Ovary (tissue), 9 donors: ENCODE data around the gene PRR19. TPM values are rescaled to one million over a fixed set of nuclear protein-coding genes. Genes with fewer than 3 reads are reported as not detected.

Experiments
- DNase-seq, 5 donors: peaks; one replicate each; pipeline ENCODE4 v3.0.0-alpha.2; 2019 to 2020
- H3K27ac ChIP-seq, 2 donors: fragments of 200-600 bp; one replicate each; pipeline versions ENCODE4 v1.5.1 to v1.8.0; 2019 to 2022
- H3K27me3 ChIP-seq: fragments of 200-600 bp; one replicate; pipeline ENCODE4 v1.8.0; 2022
- H3K36me3 ChIP-seq: fragments of 200-600 bp; sonication (generic); one replicate; pipeline ENCODE4 v1.5.1; 2019
- H3K4me1 ChIP-seq: one replicate; pipeline ENCODE4 v1.8.1; 2013; ENCODE audit warnings: mild to moderate bottlenecking, moderate library complexity; ENCODE audit not compliant: insufficient read depth
- H3K4me3 ChIP-seq: fragments of 200-600 bp; sonication (generic); one replicate; pipeline ENCODE4 v1.5.1; 2017
- H3K9me3 ChIP-seq, 2 donors: fragments of 200-600 bp in 1 of 2; sonication (generic) in 1 of 2; one replicate each; pipeline versions ENCODE4 v1.5.1 to v1.8.1; 2013 to 2019; ENCODE audit warnings: mild to moderate bottlenecking in 1 of 2, moderate library complexity in 1 of 2
- EP300 ChIP-seq: sonication (generic); formaldehyde crosslinking; IDR thresholded peaks from one replicate; pipeline ENCODE4 v1.6.1; 2017; ENCODE audit warnings: antibody characterized with exemption
- POLR2A ChIP-seq: fragments of 450-650 bp; IDR thresholded peaks from one replicate; pipeline ENCODE4 v1.6.1; 2017; ENCODE audit warnings: antibody characterized with exemption, mild to moderate bottlenecking, moderate library complexity
- WGBS, 3 donors: extraction: QIAGEN DNeasy Blood & Tissue Kit in 1 of 3; methylation state at CpG; one replicate each; pipeline versions ENCODE4 v1.1.5 to v1.1.7; 2013 to 2017; 5-methylcytosine and 5-hydroxymethylcytosine counted together
- intact Hi-C, 4 donors: fragments of 100-400 bp; cut with DNase I; formaldehyde crosslinking; loops; one replicate each; pipeline versions ENCODE4 v1.11.0 to v1.15.1; 2022 to 2023
- polyA plus RNA-seq, 2 donors: library from polyadenylated mRNA; stranded (reverse); fragments of 200-250 nt in 1 of 2; fragments of 350-450 nt in 1 of 2; fragmentation: Illumina TruSeq in 1 of 2; extraction: RNeasy Lipid Tissue Mini Kit (QIAGEN cat#74804) in 1 of 2; gene quantifications; one replicate each; pipeline ENCODE4 v1.2.3, GENCODE V29; 2013 to 2014
- total RNA-seq, 7 donors: library from RNA; depleted of rRNA in 2 of 7; stranded (reverse); fragments of >200 nt in 2 of 7; fragmentation: NEBNext Ultra II Directional in 3 of 7; extraction: Animal tissue kit (Norgen Biotek cat#: 25700) in 3 of 7; gene quantifications; one replicate each; pipeline versions ENCODE4 v1.1.0 to v1.2.4, GENCODE V29; 2016 to 2023
- TF ChIP-seq, protein P1 (sequence below), 3 donors: fragments of 450-650 bp in 2 of 3; fragments of 200-600 bp in 1 of 3; IDR thresholded peaks; one replicate each; pipeline versions ENCODE4 v1.5.1 to v1.8.0; 2016 to 2022; ENCODE audit warnings: antibody characterized with exemption in 3 of 3, mild to moderate bottlenecking in 1 of 3
- donor health status: DM: no; HTN: no; CAD: no; lungs with moderate emphysema.
- donor health status: DM: no; HTN: no; CAD: no.
- donor health status: Bipolar disorder and iron deficiency.
- donor health status: DM: yes; HTN: yes; CAD: no.
- donor health status: DM: no; HTN: no; CAD: no.
- donor health status: DM: yes; HTN: yes; CAD: no.

PRR19 gene
- total and polyA plus RNA-seq, 9 donors = 0.58 to 2.9 (median 0.77) TPM; not detected in 2

DNA sequence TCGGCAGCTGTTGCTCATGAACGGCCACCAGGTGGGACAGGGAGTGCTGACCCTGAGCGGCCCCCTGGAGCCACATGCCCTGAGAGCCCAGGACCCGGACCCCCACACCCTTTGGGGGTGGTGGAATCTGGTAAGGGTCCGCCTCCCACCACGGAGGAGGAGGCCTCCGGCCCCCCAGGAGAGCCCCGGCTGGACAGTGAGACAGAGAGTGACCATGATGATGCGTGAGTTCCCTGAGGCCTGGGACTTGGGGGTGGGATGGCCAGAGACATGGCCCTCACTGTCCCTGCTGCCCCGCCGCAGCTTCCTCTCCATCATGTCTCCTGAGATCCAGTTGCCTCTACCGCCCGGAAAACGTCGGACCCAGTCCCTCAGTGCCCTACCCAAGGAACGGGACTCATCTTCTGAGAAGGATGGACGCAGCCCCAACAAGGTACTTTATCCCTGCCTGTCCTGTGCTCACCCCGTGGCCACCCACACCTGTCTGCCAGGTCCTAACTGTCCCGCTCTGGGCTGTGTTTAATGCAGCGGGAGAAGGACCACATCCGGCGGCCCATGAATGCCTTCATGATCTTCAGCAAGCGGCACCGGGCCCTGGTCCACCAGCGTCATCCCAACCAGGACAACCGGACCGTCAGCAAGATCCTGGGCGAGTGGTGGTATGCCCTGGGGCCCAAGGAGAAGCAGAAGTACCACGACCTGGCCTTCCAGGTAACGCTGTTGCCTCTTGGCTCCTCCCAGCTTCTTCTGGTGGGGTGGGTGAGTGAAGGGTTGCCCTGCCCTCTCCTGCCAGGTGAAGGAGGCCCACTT lies 14.7 kb upstream of the PRR19 start:
- peak overlapping the region; percentile 78 to 86 for H3K27ac ChIP-seq
- H3K36me3 ChIP-seq = no peaks in the 10 kb centered on the region

DNA sequence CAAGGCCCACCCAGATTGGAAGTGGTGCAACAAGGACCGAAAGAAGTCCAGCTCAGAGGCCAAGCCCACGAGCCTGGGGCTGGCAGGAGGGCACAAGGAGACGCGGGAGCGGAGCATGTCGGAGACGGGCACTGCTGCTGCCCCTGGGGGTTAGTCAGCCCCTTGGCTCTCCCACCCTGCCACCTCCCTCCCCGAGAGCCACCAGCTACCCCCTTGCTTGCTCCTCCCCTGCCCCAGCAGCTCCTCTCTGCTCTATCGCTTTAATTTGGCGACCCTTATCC lies 14.2 kb upstream of the PRR19 start:
- H3K27ac ChIP-seq = no peak overlapping the region
- no peak overlapping the region for H3K4me3 ChIP-seq
- intact Hi-C loops = loop anchor here in 2 of 4 donors (5.0 kb wide), 1 partner anchor 40 kb away; no protein-coding TSS in a partner anchor
- no peaks in the 10 kb centered on the region for H3K36me3 ChIP-seq
- H3K27me3 ChIP-seq = no peaks in the 10 kb centered on the region
- TF ChIP-seq, protein P1, sequence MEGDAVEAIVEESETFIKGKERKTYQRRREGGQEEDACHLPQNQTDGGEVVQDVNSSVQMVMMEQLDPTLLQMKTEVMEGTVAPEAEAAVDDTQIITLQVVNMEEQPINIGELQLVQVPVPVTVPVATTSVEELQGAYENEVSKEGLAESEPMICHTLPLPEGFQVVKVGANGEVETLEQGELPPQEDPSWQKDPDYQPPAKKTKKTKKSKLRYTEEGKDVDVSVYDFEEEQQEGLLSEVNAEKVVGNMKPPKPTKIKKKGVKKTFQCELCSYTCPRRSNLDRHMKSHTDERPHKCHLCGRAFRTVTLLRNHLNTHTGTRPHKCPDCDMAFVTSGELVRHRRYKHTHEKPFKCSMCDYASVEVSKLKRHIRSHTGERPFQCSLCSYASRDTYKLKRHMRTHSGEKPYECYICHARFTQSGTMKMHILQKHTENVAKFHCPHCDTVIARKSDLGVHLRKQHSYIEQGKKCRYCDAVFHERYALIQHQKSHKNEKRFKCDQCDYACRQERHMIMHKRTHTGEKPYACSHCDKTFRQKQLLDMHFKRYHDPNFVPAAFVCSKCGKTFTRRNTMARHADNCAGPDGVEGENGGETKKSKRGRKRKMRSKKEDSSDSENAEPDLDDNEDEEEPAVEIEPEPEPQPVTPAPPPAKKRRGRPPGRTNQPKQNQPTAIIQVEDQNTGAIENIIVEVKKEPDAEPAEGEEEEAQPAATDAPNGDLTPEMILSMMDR (IDR thresholded peaks at IDR 0.05) = no peak
- no peak for TF ChIP-seq EP300
- TF ChIP-seq POLR2A = no peak
- DNase-seq = peak in 1 of 5 donors; percentile 26
- H3K9me3 ChIP-seq = no peaks in the 10 kb centered on the region
- 87% methylated on average over 10 of the region's 10 CpGs for WGBS, 3 donors
- H3K4me1 ChIP-seq = peaks cover 19% of the 10 kb centered on the region

More for the DNA sequence above, 14.7 kb upstream of the PRR19 start:
- Histone ChIP-seq H3K27me3 (no peaks in the 10 kb centered on the region), H3K9me3 (no peaks in the 10 kb centered on the region), H3K4me3 (no peak overlapping the region), H3K4me1 (peaks cover 23% of the 10 kb centered on the region)
- intact Hi-C loops = loop anchor here in 2 of 4 donors (5.0 kb wide), 1 partner anchor 40 kb away; no protein-coding TSS in a partner anchor
- TF ChIP-seq EP300 = no peak
- no peak for TF ChIP-seq POLR2A
- TF ChIP-seq, protein P1 (IDR thresholded peaks at IDR 0.05) = no peak
- WGBS, 3 donors = 83 to 89% (median 84%) methylated on average over 29 to 30 of the region's 30 CpGs
- DNase-seq = peak in 3 of 5 donors; percentile 34 to 40 (median 40)

DNA sequence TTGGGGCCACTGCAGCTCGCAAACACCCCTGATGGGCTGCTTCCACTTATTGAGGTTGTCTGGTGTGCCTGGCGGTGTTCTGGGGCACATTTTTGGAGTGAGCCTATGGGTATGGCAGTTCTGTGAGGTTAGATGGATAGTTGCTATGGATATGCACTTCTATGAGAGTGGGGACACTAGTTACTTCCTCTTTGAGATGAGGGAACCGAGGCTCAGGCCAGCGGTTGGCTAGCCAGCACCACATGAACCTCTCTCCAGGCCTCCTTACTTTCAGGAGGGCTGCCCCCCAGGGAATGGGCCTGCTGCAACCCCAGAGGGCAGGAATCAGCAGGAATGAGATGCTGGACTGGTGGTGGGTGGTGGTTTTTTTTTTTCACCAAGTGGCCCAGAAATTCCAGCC lies 13.5 kb upstream of the PRR19 start:
- Histone ChIP-seq H3K27ac (no peak overlapping the region), H3K4me1 (peaks cover 14% of the 10 kb centered on the region), H3K27me3 (no peaks in the 10 kb centered on the region), H3K4me3 (no peak overlapping the region), H3K9me3 (no peaks in the 10 kb centered on the region), H3K36me3 (no peaks in the 10 kb centered on the region)
- 86 to 89% (median 88%) methylated on average over 4 of the region's 4 CpGs for WGBS, 3 donors
- TF ChIP-seq EP300 = no peak
- intact Hi-C loops = loop anchor here in 2 of 4 donors (5.0 kb wide), 1 partner anchor 41 kb away; no protein-coding TSS in a partner anchor
- no peak for DNase-seq

DNA sequence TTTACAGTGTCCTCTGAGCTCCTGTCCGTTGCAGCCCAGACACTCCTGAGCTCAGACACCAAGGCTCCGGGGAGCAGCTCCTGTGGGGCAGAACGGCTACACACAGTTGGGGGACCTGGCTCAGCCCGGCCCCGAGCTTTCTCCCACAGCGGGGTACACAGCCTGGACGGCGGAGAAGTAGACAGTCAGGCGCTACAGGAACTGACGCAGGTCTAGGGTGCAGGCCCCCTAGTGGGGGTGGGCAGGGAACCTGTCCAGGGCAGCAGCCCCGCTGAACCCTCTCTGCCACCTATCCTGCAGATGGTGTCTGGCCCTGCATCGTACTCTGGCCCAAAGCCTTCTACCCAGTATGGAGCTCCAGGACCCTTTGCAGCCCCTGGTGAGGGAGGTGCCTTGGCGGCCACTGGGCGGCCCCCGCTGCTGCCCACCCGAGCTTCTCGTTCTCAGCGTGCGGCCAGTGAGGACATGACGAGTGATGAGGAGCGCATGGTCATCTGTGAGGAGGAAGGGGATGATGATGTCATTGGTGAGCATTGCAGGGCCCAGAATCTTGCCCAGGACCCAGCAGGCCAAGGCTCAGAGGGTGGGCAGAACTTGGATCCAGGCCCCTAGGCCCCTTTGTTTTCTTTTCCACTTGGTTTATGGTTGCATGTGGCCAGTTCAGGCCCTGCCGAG lies 12.9 kb upstream of the PRR19 start:
- H3K9me3 ChIP-seq = no peaks in the 10 kb centered on the region
- no peaks in the 10 kb centered on the region for H3K27me3 ChIP-seq
- 86 to 88% (median 87%) methylated on average over 19 to 22 of the region's 22 CpGs for WGBS, 3 donors
- H3K36me3 ChIP-seq = no peaks in the 10 kb centered on the region
- no peak overlapping the region for H3K4me3 ChIP-seq
- DNase-seq = peak in 2 of 5 donors; percentile 17 to 40
- H3K4me1 ChIP-seq = peaks cover 14% of the 10 kb centered on the region
- TF ChIP-seq POLR2A (no peak), EP300 (no peak)
- TF ChIP-seq, protein P1 (IDR thresholded peaks at IDR 0.05) = no peak
- H3K27ac ChIP-seq = no peak overlapping the region
- intact Hi-C loops = loop anchor here in 2 of 4 donors (5.0 kb wide), 1 partner anchor 42 kb away; no protein-coding TSS in a partner anchor
